SHP77 treated with DMSO at 0.1 percent for 48 hours (cell line): Measurements from ENCODE around the gene CXCL5.
"Not testable (repeated sequence)": the region's sequence is repeated elsewhere in the genome, so short reads cannot be mapped to it uniquely, and the experiment has no call there.

Experiments
- DNase-seq: peaks from one replicate; lab custom pipeline; 2025; lab: John Stamatoyannopoulos, UW

CXCL5 gene

DNA sequence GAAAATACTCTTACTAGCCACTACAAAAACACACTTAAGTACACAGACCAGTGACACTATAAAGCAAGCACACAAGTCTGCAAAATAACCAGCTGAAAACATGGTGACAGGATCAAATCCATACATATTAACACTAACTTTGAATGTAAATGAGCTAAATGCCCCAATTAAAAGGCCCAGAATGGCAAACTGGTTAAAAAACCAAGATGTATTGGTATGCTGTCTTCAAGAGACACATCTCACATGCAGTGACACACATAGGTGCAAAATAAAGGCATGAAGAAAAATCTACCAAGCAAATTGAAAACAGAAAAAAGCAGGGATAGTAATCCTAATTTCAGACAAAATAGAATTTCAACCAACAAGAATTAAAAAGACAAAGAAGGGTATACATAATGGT, 27.5 kb downstream of the CXCL5 start:
- DNase-seq: no peak

DNA sequence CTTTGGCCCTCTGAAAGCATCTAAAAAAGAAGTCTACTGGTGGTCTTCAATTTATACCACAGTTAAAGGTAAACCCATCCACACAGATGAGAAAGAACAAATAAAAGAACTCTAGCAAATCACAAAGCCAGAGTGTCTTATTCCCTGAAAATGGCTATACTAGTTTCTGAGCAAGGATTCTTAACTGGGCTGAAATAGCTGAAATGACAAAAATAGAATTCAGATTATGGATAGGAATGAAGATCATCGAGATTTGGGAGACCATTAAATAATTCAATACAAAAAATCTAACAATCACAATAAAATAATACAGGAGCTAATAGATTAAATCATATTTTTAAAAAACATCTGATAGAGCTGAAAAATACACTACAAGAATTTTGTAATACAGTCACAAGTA, 28.5 kb downstream of the CXCL5 start:
- DNase-seq: no peak

DNA sequence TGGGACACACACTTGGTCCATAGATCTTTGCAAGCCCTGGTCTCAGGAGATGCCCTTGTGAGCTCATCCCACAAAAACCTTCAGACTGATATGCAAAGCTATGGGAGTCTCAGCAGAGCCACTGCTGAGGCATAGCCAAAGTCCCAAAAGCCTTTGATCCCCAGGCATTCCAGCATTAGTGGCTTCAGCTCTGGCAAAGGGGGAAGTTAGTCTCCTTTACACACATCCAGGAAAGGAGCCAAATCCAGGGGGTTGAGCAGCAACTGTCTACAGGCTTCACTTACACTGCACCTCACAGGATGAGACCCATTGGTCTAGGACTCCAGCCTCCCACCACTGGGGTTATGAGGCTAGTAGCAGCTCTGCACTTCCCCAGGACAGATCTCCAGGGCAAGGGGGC, 30.6 kb downstream of the CXCL5 start:
- no peak for DNase-seq

DNA sequence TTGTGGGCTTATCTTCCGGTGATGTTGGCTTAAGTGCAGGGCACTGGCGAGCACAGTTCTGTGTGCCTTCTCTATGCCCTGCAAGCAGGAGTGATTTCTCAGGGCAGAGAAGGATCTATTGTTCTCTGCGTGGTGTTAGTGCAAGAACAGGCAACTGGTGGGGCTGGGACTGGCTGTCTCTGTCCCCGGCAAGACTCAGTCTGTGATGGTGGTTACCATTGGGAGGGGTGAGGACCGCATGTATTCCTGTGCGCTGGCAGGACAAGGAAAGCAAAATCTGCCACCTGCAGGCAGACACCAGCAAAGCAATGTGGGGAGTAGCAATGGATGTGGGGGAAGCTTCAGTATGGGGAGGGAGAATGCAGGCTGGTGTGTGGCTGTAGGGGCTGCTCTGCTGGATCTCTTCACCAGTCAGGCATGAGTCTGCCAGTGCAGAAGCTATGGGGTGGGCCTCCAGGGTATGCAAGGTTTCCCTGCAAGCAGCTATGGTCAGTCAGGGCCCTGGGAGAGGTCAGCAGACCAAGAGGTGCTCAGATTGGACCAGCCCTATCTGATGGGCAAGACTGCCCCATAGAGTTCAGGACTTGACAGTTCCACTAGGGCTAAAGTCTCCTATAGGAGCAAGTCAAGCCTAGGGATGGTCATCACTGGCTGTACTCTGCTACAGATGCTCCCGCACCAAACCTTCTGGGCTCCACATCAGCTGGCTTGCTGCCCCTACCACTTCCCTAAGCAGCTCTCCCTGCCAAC, 33.4 kb downstream of the CXCL5 start:
- DNase-seq: no peak

- no peak for DNase-seq
These were observed 35.8 kb downstream of the CXCL5 start for GRCh38 chr4:73962724-73963123.

- not testable (repeated sequence) for DNase-seq
These were observed 39.4 kb downstream of the CXCL5 start for GRCh38 chr4:73959041-73959440.

DNA sequence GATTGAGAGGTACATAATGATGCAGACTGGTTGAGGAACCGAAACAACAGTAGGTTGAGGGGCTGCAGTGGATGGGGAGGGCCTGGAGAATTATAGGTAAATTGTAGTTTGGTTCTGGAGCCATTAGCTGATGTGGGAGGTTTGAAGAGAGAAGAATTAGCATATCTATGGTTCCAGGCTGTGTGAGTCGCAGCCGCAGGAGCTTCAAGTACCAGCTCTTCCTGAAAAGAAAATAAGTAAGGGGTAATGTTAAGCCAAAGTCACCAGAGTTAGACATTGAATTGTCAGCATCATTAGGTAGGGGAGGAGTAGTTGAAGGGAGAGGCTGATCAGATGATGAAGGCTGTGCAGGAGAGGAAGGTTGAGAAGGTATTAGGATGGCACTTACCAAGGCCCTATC, 46.1 kb downstream of the CXCL5 start:
- DNase-seq: no peak

- DNase-seq: not testable (repeated sequence)
These were observed 48.0 kb downstream of the CXCL5 start for GRCh38 chr4:73950376-73950920.

- peak; percentile 81 for DNase-seq
These were observed 49.3 kb downstream of the CXCL5 start for GRCh38 chr4:73948990-73949706.

- DNase-seq: no peak
These were observed 50.2 kb downstream of the CXCL5 start for GRCh38 chr4:73948291-73948690.

- DNase-seq: no peak
These were observed 51.1 kb downstream of the CXCL5 start for GRCh38 chr4:73947239-73947985.

- DNase-seq: peak; percentile 18
These were observed 52.6 kb downstream of the CXCL5 start for GRCh38 chr4:73945674-73946449.
